ENCODE data around the gene ALDH7A1. TPM values are rescaled to one million over a fixed set of nuclear protein-coding genes. Genes with fewer than 3 reads are reported as not detected.

ALDH7A1 gene
- total RNA-seq, 1 experiment from 2014 or later = 148 TPM

DNA sequence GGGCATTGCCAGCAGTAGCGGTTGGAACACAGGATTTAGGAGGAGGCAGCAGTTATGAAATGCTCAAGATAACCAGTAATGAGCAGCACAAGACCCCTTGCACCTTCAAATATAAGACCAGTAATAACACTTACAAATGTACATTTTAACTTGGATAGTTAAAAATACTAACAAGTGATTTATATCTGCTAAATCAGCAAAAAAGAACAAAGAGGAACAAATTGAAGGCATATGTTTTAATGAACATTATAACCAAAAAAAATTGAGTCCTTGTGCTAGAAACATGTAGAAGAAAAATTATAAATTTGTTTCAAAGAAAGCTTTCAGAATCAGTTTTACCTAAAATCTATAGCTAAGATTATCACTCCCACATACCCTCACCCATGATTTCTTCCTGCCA, 52.0 kb downstream of the ALDH7A1 start:
- H3K27ac ChIP-seq (ENCODE audit: insufficient read length, low read depth, low read length) = no peak overlapping the region
- Mint-ChIP-seq H3K27ac (peak overlapping the region in 1 of 3 experiments; percentile 83; a peak in 1 of 7 replicates), H3K4me1 (no peaks in the 10 kb centered on the region), H3K9me3 (no peaks in the 10 kb centered on the region), H3K4me3 (no peak overlapping the region), H3K27me3 (ENCODE audit: low read depth) (no peaks in the 10 kb centered on the region), H3K36me3 (ENCODE audit: insufficient read depth in 1 of 3, low read depth in 3 of 3) (peaks cover 10 to 44% (median 36%) of the 10 kb centered on the region in 3 experiments; a peak in 6 of 7 replicates)
- no peaks in the 10 kb centered on the region for H3K23me2 ChIP-seq (ENCODE audit: insufficient read length, low read depth, low read length, poor library complexity, severe bottlenecking)
- H3K9me3 ChIP-seq (ENCODE audit: control insufficient read depth, low read depth, low read length) = no peaks in the 10 kb centered on the region
- no peak overlapping the region for H3K18ac ChIP-seq (ENCODE audit: insufficient read length, low read depth, low read length)
- no peaks in the 10 kb centered on the region for H3K79me1 ChIP-seq (ENCODE audit: insufficient read depth, low read depth, low read length, poor library complexity, severe bottlenecking)
- no peak overlapping the region for H2BK120ac ChIP-seq (ENCODE audit: low read depth, low read length, poor library complexity, severe bottlenecking)
- no peak overlapping the region for H2BK15ac ChIP-seq (ENCODE audit: low read depth, low read length)
- no peak overlapping the region for H3K9ac ChIP-seq (ENCODE audit: extremely low read depth, insufficient read length, low read length)
- no peak overlapping the region for H3K14ac ChIP-seq (ENCODE audit: insufficient read depth, low read length)
- H4K91ac ChIP-seq (ENCODE audit: insufficient read length, low read depth, low read length) = no peak overlapping the region
- no peak overlapping the region for H2AFZ ChIP-seq (ENCODE audit: low read length)
- TF ChIP-seq, protein P1, sequence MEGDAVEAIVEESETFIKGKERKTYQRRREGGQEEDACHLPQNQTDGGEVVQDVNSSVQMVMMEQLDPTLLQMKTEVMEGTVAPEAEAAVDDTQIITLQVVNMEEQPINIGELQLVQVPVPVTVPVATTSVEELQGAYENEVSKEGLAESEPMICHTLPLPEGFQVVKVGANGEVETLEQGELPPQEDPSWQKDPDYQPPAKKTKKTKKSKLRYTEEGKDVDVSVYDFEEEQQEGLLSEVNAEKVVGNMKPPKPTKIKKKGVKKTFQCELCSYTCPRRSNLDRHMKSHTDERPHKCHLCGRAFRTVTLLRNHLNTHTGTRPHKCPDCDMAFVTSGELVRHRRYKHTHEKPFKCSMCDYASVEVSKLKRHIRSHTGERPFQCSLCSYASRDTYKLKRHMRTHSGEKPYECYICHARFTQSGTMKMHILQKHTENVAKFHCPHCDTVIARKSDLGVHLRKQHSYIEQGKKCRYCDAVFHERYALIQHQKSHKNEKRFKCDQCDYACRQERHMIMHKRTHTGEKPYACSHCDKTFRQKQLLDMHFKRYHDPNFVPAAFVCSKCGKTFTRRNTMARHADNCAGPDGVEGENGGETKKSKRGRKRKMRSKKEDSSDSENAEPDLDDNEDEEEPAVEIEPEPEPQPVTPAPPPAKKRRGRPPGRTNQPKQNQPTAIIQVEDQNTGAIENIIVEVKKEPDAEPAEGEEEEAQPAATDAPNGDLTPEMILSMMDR (conservative IDR thresholded peaks at IDR 0.05) = no peak
- no peak for DNase-seq
- H4K8ac ChIP-seq (replicated peaks; ENCODE audit: insufficient read length, low read depth, low read length) = no peak overlapping the region
- no peak overlapping the region for H2AK5ac ChIP-seq (ENCODE audit: insufficient read length, low read length)
- no peaks in the 10 kb centered on the region for H4K20me1 ChIP-seq (ENCODE audit: control insufficient read depth, insufficient read depth, insufficient read length)
- H4K5ac ChIP-seq (ENCODE audit: insufficient read length, low read depth, low read length) = no peak overlapping the region
- H3K23ac ChIP-seq (ENCODE audit: insufficient read length, low read depth, low read length) = no peak overlapping the region
- H2BK20ac ChIP-seq (ENCODE audit: low read depth, low read length, poor library complexity, severe bottlenecking) = no peak overlapping the region
- no CpG with 5 or more reads among the region's 1 CpG for WGBS (ENCODE audit: extremely low coverage, insufficient read length, low lambda C conversion rate)
- no peak overlapping the region for H2BK5ac ChIP-seq (ENCODE audit: insufficient read length, low read length)
- H3T11ph ChIP-seq (ENCODE audit: low read length) = no peak overlapping the region
- no peaks in the 10 kb centered on the region for H3K79me2 ChIP-seq (ENCODE audit: insufficient read depth, low read length)
- no peaks in the 10 kb centered on the region for H3K27me3 ChIP-seq (ENCODE audit: insufficient read depth, low read length)
- H3K4me2 ChIP-seq (ENCODE audit: insufficient read depth, insufficient read length, low read length) = no peak overlapping the region
- H3K56ac ChIP-seq (ENCODE audit: insufficient read length, low read depth, low read length) = no peak overlapping the region
- H3K4me1 ChIP-seq (ENCODE audit: insufficient read depth, low read length) = no peaks in the 10 kb centered on the region; the same call in 1 of the 2 replicates
- no peak overlapping the region for H2BK12ac ChIP-seq (ENCODE audit: insufficient read length, low read depth, low read length)
- no peak overlapping the region for H3K4ac ChIP-seq (ENCODE audit: low read depth, low read length)
